NK-92 treated with Interleukin-12 subunit alpha and Interleukin-12 subunit beta, amount 100 ng/mL, for 24 hours (cell line): ENCODE measurements around the gene RASAL3.

Experiments used
- DNase-seq: peaks from one replicate; lab custom pipeline; 2025; lab: John Stamatoyannopoulos, UW

The RASAL3 gene

DNA sequence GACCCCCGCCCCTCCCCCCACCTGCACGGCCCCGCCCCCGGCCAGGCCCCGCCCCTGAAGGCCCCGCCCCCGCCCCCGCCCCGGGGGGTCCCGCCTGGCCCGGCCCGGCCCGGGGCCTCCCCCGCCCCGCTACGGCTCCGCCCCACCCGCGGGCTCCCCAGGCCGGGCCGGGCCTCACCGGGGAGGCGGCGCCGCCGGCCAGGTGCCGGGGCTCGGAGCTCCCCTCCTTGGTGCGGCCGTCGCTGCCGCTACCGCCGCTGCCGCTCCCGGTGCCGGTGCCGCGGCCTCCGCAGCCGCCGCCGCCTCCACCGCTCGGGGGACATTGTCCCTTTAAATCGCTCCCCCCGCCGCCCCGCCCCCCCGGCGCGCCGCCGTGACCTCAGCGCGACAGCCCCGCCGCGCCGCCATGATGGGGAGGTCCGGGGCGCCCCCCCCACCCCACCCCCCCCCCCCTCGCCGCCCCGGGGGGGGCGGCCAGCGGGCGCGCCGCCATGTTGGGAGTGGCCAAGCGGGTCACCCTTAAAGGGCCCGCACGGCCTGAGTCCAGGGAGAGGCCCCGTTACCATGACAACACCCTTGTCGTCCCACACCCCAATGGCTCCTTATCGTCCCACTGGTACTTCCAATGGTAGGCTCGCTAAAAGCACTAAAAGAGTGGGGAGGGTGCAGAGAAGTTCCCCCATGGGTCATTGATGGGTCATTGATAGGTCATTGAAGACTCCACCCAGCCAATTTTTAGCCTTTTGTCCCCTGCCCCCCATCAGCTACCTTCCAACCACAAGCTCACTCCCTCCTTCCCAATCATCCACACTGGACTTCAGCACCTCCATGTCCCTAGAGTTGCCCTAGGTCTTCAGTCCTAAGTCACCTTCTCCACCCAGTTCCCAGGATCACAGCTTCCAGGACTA, 14.5 kb downstream of the RASAL3 start, which contains the start of gene WIZ:
Gene WIZ, minus strand, starts transcription at position 337 of the 908 bp plus-strand sequence. CDS start 1,649 bp downstream, outside the sequence.
- DNase-seq: no peak

DNA sequence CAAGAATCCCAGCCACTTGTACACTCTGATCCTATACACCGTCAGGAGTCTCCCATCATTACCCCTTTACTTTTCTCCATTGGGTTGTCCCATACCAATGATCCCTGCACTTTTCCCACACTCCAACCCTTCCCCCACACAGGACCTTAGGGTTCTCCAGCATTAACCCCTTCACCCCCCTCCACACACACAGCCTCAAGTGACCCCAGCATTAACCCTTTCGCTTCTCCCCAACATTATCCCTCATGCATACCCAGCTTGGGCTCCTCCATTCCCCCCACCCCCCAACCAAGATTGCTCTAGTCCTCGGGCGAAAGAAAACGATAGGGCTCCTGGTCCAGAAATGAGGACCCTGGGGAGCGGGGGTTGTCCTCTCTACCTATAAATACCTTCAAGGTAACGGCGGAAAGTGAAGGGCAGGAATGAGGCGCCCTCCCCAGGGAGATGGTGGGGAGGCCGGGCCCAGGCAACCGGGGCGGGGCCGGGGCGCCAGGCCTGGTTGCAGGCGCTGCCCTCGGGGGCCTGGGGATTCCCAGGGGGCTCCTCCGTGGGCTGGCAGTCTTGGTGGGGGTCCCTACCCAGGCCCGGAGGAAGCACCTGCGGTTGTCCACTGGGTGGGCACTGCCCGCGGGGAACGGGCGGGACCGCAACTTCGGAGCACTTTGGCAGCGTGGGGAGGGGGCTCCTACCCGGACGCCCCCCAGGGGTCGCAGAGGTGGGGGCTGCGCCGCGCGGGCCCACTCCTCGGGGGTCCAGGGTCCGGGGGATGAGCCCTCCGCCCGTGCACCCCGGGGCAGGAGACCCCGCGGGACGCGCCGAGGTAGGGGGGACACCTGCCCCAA, 15.3 kb downstream of the RASAL3 start:
- DNase-seq: no peak

DNA sequence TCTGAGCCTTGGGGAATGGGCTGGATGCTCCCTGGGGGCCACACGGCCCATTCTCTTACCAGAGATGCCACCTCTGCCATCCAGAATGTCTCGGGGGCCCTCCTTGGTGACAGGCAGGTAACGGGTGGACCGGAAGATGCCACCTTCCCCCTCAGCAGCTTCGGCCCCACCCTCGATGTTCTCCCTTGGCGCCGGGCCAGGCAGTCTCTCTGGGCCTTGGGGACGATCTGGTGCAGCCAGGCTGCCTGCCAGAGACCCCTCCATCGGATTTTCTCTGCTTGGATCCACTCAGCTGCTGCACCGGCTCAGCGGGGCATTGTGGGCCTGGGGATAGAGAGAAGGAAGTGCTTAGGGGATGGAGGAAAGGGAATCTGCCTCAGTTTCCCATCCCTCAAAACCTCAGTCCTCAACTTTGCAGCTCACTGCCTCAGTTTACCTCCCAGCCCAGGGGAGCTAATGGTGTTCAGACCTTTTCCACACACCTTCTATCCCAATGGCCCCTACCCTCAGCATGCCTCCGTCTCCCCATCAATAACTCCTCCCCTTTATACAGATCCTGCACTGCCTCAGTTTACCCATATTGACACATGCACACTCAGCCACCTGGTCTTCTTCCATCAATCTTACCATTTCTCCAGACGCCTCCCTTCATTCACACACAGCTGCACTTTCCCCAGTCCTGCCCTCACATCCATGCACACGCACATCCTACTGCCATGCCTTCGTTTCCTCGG, 16.1 kb downstream of the RASAL3 start:
- DNase-seq: no peak

DNA sequence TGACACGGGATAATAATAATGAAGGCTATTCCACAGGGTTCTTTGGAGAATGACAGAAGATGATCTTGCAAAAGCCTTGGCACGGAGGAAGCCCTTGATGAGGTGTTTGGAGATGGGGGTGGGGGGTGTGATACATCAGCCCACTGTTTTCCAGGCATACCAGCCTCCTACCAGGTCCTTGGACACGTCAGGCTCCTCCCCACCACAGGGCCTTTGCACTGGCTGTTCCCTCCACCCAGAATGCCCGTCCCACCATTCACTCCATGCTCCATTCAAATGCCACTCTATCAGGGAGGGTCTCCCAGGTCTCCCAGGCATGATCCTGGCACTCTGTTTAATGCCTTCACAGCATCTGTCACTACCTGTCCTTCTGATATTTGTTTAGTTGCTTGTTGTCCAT, 17.3 kb downstream of the RASAL3 start:
- no peak for DNase-seq

DNA sequence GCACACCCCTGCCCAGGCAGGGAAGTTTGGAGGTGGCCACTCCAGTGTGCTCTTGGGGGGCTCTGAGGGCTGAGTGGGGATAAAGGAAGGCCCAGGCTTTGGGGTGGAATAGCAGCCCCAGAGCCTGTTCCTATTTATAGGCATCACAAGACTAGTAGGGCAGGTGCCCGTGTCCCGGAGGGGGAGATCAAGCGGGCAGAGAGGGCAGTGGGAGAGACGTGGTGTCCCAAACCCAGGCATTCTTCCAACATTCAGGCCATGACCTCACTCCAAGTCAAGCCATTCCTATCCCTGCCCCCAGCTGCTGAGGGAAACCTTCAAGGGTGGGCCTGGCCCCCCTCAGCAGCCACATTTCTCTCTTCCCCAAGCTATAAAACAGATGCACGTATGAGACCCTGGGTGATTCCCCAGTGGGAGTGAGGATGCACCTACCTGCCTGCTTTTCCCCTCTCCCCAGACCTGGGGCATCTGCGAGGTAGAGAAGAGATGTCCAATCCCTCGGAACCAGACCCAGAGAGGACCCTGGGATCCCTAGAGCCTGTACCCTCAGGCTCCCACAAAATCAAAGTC, 18.5 kb downstream of the RASAL3 start:
- no peak for DNase-seq

DNA sequence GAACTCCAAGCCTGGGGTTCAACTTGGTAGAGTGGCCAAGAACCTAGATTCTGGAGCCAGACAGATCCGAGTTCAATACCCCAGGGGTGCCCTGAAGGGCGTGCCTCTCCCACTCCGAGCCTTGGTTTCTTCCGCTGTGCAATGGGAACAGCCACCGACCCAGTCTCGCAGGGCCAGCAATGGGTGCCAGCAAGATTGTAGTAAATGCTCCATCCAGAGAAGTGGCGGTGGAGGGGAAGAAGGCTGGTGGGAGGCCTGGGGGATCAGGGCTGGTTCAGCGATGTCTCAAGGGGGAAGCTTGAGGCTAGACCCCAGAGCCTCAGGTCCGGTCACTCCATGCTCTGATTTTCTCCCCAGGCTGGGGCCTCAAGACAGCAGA, 19.1 kb downstream of the RASAL3 start:
- no peak for DNase-seq

DNA sequence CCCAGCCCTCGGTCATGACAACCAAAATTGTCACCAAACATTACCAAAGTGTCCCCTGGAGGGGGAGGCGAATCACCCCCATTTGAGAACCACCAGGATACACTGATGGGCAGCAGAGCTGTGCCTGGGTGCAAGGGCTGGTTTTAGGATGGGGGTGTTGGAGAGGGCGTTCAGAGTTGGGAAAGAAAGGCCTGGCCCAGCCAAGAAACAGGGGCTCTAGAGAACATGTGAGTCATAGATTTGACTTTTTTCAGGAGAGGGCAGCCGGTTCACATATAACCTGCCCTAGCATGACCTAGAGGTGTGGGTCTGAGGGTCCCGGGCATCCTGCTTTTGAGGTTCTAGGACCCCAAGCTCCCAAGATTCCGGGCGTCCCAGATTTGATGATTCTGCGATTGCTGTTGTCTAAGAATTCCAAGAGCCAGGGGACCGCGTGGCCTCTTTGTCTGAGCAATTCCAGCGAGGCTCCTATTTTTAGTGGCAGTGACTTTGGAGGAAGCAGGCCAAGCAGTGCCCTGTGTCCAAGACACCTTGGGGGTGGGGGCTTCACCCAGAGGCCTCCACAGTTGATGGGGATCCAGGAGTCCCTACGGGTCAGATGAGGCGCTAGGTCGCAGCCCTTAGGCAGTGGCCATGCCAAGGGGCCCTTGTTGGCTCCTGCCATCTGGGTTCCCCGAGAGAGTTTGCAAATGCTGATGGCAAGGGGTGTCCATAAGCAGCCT, 19.7 kb downstream of the RASAL3 start:
- DNase-seq: no peak

DNA sequence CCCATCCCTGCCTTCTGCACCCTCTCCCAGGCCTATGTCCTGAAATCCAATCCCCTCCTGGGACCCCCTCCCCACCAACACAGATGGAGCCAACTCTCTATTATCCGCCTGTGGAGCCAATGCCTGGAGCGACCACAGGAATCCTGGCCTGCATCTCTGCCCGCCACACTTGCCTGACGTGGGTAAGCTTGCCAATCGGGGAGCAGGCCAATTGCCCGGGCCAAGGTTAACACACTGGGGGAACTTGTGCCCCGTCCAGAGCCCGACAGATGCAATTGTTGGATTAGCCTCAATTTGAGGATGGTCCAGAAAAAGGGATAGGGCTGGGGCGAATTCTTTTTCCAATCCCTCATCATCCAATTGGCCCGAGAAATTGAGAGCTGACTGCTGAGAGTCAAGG, 20.5 kb downstream of the RASAL3 start:
- no peak for DNase-seq

DNA sequence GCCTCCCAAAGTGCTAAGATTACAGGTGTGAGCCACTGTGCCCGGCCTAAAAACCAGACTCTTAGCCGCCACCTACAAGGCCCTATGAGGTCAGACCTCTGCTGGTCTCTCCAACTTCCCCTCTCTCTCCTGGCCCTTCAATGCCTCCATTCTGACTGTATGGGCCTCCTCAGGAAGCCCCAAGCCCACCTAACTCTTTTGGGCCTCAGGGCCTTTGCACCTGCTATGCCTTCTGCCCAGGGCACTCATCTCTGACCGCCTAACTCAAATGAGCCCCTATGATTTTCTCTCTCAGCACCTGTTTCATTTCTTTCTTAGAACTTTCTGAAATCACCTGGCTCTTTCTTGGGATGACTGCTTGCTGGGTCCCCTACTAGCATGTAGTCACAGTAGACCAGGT, 21.0 kb downstream of the RASAL3 start:
- DNase-seq: no peak

DNA sequence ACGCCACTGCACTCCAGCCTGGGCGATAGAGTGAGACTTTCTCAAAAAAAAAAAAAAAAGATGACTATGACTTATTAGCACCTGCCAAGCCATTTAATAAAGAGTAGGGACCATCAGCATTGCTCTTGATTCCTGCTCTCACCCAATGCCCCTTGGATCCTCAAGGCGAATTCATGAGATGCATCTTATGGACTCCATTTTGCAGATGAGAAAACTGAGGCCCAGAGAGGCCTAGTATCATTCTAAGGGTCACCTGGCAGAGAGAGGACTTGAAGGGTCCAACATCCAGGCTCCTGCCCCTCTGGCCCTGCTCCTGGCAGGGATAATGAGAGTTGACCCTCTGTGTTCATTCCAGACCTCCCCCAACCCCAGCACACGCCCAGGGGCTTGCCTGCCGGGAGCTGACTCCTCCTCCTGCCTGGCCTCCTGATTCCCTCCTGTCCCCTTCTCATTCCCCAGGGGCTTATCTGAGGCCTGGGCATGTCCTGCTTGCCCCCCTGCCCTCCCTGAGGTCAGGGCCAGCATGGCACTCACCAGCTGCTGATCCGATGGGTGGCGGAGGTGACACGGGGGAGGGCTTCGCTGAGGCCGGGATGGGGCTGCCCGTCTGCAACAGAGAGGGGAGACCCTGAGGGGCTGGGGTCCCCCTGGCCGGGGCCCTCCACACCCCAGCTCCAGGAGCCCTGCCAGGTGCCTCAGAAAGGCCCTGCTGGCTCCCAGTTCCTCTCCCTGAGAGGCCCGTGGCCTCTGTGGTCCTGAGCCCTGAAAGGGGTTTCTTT, 22.0 kb downstream of the RASAL3 start:
- DNase-seq: no peak

DNA sequence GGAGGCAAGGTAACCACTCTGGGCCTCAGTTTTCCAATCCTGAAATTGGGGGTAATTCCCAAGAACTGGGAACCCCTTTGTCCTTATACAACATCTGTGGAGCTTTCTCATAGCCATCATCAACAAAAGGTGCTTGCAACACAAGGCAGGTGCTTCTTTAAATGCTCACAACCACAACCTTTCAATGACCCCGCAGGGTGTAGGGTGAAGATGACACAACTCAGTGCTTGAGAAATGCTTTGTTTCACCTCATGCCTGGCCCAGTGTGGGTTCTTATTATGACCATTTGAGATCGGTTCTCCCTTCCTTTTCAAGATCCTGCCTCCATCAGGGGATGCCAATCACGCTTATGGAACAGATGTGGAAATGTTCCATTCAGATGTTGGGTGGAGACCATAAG, 23.0 kb downstream of the RASAL3 start:
- peak; percentile 16 for DNase-seq

DNA sequence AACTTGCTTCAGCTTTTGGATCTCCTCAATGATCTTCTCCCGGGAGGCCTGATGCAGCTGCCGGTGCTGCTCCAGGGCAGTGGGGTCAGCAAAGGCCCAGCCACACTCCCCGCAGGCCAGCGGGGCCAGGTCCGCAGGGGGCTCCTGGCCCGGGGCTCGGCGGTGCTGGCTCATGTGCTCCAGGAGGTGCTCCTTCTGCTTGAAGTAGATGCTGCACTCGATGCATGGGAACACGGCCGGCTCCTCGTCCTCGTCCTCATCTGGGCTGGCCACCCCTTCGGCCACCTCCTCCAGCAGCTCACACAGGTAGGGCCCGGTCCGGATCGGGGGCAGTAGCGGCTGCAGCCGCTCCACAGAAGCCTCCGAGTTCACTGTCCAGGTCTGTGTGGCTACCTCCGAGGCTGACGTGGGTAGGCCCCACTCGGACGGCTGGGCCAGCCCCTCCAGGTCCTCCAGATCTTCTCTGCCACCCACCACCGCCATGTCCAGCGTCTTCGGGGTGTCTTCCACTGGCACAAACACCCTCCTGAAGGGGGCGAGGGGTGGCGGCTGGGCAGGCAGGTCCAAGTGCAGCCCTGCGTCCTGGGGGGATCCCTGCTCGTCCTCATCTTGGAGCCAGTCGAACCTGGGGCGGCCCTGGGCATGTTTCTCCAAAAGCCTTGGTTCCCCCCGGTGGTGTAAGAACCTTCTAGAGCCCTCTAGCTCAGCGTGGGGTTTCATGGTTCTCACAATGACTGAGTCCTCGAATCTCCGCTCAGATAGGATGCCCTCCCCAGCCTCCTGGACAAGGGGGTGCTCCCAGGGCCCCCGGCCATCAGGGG, 24.3 kb downstream of the RASAL3 start:
- DNase-seq: no peak

DNA sequence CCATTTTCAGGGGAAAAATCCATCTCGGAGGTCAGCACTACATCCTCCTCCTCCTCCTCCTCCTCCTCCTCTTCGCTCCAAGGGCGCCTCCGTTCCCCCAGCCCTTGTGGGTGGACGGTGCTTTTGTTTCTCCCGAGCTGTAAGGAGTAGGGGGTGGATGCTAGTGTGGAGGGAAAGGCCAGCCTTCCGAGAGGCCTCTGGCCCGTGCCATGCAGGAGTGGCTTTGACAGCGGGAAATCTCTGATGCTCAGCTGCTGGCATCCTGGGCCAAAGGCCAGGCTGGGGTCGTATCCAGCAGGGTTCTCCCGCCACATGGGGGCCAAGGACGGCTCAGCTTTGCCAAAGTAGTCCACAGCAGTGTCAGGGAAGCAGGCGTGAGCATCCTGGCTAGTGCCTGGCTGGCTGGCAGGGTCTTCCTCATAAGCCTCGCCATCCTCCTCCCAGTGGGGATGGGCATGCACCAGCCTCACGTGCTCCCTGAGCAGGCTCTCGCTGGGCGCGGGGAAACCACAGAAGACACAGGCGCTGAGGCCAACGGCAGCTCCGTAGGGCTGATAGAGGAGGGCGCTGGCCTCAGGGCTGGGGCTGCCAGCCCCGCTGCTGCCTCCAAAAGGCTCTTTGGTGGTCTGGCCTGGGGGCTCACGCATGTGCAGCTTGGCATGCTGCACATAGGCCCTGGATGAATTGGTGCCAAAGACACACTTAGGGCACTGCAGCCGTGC, 25.1 kb downstream of the RASAL3 start:
- no peak for DNase-seq

DNA sequence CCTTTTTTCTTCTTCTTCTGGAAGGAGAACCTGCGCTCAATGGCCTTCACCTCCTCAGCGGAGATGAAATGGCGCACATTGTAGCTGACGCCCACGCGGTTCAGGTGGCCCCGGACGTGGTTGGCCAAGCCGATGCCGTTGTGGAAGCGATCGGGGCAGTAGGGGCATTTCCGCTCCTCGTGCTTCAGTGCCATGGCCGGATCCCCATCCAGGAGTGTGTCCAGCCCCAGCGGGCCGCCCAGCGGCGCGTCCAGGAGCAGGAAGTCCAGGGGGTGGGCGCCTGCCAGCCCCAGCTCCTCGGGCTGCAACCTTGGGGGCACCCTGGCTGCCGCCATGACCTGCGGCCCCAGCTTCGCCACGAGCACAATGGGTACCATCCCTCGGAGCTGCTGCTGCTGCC, 25.8 kb downstream of the RASAL3 start:
- DNase-seq: no peak

DNA sequence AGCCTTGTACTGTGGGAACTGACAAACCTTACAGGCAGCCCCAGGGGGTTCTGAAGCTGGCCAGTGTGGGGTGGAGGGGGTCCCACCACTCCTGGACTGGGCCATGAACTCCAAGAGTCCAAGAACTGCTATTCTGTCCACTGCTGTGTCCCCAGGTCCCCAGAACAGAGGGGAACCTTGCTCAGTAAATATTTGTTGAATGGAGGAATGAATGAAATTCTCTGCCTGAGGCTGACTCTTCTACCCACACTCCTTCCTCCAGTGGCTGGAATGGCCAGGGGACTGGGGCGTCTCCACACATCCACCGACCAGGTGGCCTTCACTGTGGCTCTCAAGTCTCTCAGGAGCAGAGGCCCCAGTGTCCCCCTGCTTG, 26.2 kb downstream of the RASAL3 start:
- no peak for DNase-seq

DNA sequence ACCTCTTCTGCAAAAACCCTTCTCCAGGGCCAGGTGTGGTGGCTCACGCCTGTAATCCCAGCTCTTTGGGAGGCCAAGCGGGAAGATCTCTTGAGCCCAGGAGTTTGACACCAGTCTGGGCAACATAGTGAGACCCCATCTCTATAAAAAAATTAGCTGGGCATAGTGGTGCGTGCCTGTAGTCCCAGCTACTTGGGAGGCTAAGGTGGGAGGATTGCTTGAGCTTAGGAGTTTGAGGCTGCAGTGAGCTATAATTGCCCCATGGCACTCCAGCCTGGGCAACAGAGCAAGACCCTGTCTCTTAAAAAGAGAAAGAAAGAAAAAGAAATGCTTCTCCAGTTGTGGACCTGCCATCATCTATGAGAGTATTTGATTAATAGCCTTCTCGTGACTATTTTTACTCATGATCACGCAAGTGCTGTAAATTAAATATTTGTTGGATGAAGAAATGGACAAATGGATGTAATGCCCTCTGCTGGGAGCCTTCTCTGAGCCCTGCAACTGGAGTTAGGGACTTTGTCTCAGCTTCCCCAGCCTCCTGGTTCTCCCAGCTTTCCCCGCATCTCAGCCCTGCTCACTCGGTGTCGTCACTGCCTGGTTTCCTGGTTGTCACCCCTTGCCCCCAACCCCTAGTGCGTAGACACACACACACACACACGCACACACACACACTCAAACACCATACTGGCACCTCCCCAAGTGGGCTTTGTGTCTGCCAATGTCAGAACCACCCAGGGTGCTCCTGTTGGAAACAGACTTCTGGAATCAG, 26.8 kb downstream of the RASAL3 start:
- DNase-seq: no peak

DNA sequence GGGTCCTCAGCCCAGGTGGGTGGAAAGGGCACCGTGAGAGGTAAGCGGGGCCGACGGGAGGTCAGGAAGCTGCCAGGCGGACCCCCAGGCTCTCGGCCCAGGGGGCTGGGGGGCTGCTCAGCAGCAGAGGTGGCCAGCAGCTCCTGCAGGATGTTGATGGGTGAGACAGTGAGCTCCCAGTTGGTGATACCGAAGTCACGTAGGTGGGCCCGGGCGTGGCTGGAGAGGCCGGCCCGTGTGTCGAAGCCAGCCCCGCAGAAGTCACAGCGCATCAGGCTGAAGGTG, 27.6 kb downstream of the RASAL3 start:
- DNase-seq: no peak

DNA sequence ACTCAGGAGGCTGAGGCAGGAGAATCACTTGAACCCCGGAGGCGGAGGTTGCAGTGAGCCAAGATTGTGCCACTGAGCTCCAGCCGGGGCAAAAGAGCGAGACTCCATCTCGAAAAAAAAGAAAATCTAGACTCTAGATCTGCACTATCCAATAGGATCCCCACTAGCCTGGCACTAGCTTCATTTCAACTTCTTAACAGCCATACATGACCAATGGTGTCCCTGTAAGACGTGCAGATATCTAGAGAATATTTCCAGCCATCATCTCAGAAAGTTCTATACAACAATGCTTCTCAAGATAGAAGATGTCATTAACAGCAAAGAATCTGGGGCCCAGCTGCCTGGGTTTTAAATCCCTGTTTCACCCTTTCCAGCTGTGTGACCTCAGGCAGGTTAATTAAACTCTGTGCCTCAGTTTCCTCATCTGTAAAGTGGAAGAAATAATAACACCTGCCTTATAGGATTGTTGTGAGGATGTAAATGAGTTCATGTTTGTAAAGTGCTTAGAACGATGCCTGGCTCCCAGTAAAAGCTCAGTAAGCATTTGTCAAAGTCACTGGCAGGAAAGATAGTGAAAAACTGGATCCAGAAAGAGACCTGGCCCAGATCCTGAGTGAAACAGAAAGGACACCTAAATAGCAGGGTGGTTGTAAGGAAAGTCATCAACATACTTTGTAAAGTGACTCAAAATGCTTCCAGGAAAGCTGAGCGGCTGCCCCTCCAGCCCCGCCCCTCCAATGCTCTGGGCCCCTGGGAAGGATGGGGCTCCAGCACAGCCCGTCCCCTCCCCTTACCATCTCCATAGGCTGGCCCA, 28.1 kb downstream of the RASAL3 start:
- no peak for DNase-seq
